ENCODE measurements around the gene AIPL1.

The AIPL1 gene

GRCh38 chr17:6454495-6455320 is 19.8 kb upstream of the AIPL1 start:
- TF ChIP-seq CTCF (IDR thresholded peaks at IDR 0.05) (no peak), ZFX (IDR thresholded peaks at IDR 0.05; ENCODE audit: borderline replicate concordance) (no peak)
- no peak overlapping the region for H3K27ac ChIP-seq

- H3K27ac ChIP-seq = no peak overlapping the region
Measured at GRCh38 chr17:6453279-6454024, 18.5 kb upstream of the AIPL1 start.

GRCh38 chr17:6452471-6453266 is 17.7 kb upstream of the AIPL1 start:
- no peak for TF ChIP-seq ZFX (IDR thresholded peaks at IDR 0.05; ENCODE audit: borderline replicate concordance)
- no peak for TF ChIP-seq CTCF (IDR thresholded peaks at IDR 0.05)
- H3K27ac ChIP-seq = no peak overlapping the region

More at GRCh38 chr17:6453279-6454024, 18.5 kb upstream of the AIPL1 start:
- TF ChIP-seq CTCF (IDR thresholded peaks at IDR 0.05) = no peak
- no peak for TF ChIP-seq ZFX (IDR thresholded peaks at IDR 0.05; ENCODE audit: borderline replicate concordance)

- no peak overlapping the region for H3K27ac ChIP-seq
- TF ChIP-seq ZFX (IDR thresholded peaks at IDR 0.05; ENCODE audit: borderline replicate concordance) (no peak), CTCF (IDR thresholded peaks at IDR 0.05) (no peak)
Measured at GRCh38 chr17:6450926-6451832, 16.3 kb upstream of the AIPL1 start.

GRCh38 chr17:6449307-6449706 is 14.4 kb upstream of the AIPL1 start:
- TF ChIP-seq CTCF (IDR thresholded peaks at IDR 0.05) = no peak
- no peak for TF ChIP-seq ZFX (IDR thresholded peaks at IDR 0.05; ENCODE audit: borderline replicate concordance)
- H3K27ac ChIP-seq = no peak overlapping the region

GRCh38 chr17:6448473-6448872 is 13.6 kb upstream of the AIPL1 start:
- H3K27ac ChIP-seq = no peak overlapping the region
- no peak for TF ChIP-seq CTCF (IDR thresholded peaks at IDR 0.05)
- no peak for TF ChIP-seq ZFX (IDR thresholded peaks at IDR 0.05; ENCODE audit: borderline replicate concordance)

Data from 22Rv1 (cell line).